Erythroblast (primary cell): ENCODE results near the gene GPC6.

Experiments used
- GATA1 ChIP-seq: IDR thresholded peaks from 2 replicates; pipeline ENCODE4 v1.6.1; 2011; ENCODE audit warnings: low read depth, mild to moderate bottlenecking, control low read depth, low read length, moderate library complexity
- POLR2A ChIP-seq: IDR thresholded peaks from 2 replicates; pipeline ENCODE4 v1.6.1; 2011; ENCODE audit warnings: mild to moderate bottlenecking, low read length

DNA sequence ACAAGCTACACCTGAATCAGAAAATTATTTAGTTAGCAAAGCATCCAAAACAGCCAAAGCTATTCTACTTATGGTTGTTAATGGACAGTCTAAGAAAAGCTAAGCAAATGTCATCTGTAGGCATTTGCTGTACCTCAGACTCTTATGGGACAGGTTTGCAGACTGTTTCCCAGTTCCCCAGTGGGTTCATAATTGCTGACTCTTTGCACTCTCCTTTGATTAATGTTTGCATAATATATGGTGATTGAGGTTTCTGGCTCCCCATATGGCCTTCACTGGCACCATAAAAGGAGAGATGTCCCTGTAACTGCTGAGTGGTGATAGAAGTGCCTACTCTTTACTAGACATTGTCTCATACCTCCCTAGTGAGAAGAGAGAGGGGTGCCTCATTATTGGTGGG, 142.1 kb downstream of the GPC6 start:
- TF ChIP-seq POLR2A = no peak
- TF ChIP-seq GATA1 = no peak
